Activated CD4-positive, alpha-beta T cell treated with anti-CD3 and anti-CD28 coated beads for 48 hours (primary cell): ENCODE measurements around the gene C2CD4A.
"Not testable (repeated sequence)": the region's sequence is repeated elsewhere in the genome, so short reads cannot be mapped to it uniquely, and the experiment has no call there.

Experiments
- DNase-seq: peaks from one replicate; pipeline ENCODE4 v3.0.0-alpha.2; 2020

C2CD4A gene, protein sequence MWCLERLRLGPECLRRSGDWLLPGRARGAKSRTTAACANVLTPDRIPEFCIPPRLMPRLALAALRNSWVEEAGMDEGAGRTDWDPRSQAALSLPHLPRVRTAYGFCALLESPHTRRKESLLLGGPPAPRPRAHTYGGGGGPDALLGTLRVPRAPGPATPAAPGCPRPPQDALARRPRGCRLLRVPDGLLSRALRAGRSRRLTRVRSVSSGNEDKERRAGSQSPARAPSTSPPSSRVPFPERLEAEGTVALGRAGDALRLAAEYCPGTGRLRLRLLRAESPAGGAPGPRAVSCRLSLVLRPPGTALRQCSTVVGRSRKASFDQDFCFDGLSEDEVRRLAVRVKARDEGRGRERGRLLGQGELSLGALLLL

DNA sequence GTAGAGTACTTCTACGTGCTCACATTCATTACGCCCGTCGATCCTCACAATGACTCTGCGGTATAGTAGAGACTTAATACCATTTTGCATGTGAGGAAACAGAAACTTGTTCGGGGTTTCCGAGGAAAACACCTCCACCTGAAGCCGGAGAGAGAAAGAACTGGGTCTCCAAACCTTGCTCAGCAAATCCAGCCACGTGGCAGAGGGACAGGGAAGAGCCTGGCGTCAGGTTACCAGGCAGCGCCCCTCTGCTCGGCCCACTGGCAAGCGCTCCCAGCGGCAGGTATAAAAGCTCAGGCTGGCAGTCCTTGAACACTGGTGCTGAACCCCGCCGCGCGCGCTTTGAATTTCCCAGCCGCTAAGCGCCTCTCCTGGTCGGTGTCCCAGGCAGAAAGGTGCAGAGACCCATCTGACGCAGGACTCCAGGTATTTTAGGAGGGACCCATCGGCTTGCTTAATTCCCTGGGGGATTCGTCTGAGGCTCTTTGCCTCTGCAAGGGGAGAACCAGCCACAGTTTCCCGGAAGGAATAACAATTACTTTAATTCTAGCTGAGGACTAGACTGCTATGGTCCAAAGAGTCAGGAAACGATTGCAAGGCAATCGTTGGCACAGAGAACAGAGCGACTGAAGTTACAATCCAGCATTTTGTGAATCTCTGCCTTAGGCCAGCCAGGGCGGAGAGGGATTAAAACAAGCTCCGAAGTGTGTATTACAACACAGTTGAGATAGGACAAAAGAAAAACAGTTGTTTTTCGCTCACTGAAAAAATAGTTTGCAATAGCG lies at the start of gene C2CD4A:
Gene C2CD4A, plus strand, starts transcription at position 315 of the 785 bp plus-strand sequence. CDS start 637 bp downstream, outside the sequence.
- DNase-seq, result peak; percentile 70

DNA sequence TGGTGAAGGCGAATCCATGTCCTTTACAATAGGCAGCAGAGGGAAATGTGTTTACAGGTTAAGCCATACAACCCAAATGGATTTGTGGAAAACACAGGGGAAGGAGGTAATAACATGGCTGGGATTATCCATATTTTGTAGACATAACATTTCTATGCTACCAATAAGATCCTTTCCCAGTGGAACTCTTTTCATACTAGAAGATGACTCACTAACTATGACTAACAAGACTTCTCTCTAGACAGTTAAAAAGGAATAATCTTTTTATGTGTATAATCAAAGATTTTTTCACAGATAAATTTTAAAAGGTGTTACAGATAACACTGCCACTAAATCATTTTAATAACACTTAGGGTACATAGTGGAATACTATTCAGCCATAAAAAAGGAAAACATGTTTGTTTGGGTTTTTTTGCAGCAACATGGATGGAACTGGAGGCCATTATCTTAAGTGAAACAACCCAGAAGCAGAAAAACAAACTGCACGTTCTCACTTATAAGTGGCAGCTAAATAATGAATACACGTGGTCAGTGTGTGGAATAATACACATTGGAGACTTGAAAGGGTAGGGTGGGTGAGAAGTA lies 46.1 kb upstream of the C2CD4A start:
- no peak for DNase-seq

DNA sequence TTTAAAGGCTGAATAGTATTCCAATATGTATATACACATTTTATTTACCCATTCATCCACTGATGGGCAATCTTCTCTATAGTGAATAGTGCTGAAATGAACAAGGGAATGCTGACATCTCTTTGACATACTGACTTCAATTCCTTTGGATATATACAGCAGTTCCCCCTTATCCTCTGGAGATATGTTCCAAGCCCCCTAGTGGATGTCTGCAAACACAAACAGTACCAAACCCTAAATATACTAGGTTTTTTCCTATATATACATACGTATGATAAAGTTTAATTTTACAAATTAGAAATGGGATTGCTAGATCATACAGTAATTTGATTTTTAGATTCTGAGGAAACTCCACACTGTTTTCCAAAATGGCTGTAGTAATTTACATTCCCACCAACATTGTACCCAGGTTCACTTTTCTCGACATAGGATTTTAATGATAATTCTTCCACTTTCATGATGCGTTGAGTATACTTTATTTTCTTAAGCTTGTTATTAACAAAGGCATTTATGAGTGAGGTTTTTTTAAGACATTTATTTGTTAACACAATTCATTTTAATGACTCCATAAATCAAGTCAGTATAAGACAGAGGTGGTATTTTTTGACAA lies 44.7 kb upstream of the C2CD4A start:
- no peak for DNase-seq

DNA sequence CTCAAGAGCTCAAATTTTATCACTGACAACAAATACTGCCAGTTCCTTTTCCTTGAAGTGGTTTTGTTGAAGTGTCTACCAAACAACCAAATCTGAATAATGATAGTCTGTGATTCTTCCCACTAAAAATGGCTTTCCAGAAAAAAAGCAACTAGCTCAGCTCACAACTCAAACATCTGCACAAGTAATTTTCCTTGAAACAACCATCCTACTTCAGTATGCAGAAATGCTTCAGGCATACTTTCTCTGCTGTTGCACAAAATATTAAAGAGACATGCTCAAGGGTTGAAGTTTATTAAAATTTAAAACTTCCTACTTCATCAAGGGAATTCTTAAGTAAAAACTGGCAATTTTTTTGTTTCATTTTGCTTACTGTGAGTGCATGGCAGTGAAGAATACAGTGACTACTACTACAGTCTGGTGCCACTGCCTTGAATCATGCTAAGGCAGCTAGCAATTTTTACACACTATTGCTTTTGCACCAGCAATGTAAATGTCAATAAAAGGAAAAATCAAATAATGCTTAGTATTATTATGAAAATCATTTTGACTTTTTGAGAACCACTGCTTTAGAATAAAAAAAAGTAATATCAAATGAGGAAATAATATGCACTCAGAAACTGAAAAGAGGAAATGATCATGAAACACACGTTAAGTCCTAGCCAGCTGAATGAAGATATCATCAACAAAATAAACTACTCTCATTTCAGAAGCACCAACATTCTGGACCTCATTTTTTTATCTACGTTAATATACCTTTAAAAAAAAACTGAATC lies 40.1 kb upstream of the C2CD4A start:
- no peak for DNase-seq

DNA sequence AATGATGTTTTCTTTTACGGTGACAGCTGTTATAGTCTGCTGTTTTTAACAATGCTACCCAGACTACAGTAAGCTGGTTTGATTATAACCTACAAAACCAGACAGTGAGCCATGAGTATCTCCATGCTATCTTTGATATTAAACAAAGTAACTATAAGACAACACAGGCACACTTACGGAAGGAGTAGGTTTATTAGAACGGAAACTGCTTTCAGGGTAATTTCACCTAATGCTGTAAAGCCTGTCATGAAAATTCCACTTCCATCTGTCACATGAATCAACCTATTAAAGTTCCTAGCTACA lies 39.6 kb upstream of the C2CD4A start:
- no peak for DNase-seq

DNA sequence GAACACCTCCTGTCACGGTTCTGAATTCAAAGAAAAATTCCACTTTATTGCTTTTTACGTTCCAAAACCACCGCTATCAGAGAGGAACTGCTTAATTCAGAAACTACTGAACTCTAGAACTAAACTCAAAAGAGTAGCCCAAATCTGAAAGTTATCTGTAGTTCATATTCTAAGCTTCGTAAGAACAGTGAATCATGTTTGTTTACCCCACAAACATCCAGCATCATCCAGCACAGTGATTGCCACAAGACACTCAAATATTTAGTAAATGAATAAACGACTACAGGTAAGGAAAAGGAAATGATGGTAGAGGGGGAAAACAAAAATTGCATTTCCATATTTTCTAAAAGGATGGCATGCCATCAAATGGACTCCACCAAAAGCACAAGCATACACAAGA lies 38.9 kb upstream of the C2CD4A start:
- no peak for DNase-seq

DNA sequence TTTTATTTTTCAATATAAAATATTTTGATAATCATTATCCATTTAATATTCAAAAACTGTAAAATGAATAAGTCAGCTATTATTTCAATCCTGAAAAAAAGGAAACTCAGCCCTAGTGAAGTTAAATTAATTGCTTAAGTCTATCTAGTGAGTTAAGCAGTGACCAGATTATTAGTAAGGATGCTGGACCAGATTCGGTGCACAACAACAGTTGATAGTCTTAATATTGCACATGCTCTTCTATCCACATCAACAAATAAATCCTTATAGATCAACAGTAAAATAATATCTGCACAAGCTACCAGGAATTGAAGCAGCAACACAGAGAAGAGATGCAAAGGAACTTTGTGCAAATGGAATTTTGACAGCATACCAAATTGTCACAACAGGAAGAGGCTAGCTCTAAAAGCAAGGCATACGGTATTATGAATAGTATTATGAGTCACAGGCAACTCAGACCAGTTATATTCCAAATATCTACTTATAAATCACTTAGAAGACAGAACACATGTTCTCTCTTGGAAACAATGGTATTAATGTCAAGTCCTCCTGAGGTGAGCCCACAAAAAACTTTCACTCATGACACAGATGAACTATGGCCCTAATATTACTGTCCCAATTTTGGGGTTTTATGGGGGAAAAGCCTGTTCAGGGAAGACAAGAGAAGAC lies 31.4 kb upstream of the C2CD4A start:
- DNase-seq, result no peak

DNA sequence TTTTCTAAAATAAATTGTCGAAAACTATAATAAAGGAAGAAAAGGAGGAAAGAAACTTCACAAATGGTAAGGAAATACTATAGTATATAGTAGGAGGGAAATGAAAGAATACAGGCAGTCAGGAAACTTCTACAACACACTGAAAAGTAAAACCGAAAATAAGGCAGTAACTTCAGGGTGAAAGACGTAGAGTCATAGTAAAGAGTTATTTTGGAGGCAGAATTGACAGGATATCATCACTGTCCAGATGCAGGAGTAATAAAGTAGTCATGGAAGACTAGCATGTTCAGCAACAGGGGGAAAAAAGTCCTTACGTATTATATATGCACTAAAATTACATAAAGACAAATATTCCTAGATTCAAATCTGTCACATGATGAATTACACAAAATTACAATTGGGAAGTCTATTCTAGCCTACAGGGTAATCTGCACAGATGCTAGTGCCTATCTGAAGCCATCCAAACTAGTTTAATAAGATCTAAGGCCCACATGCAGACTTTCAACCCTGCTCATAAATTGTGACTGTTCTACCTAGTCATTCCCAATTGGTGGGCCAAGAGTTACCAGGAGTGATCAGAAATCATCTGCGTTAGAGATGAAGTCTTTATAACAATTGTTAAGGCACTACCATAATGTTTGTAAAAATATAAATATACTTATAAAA lies 20.6 kb upstream of the C2CD4A start:
- no peak for DNase-seq

DNA sequence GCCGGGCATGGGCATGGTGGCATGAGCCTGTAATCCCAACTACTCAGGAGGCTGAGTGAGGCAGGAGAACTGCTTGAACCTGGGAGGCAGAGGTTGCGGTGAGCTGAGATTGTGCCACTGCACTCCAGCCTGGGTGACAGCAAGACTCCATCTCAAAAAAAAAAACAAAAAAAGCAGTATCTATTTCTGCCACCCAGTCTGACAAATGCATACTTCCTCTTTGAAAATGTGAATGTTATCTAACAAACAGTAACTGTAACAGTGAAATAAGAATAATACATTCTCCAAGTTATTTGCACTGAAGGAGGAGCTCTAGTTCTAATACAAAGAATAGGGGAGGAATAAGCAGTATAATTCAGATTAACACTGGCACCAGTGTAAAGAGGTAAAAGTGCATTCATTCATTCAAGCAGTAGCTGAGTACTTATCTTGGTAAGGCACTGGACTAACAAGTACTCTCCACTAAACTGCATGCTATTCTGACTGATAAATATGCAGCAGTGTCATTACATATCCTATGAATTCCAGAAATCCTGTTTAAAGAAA lies 19.4 kb upstream of the C2CD4A start:
- no peak for DNase-seq

DNA sequence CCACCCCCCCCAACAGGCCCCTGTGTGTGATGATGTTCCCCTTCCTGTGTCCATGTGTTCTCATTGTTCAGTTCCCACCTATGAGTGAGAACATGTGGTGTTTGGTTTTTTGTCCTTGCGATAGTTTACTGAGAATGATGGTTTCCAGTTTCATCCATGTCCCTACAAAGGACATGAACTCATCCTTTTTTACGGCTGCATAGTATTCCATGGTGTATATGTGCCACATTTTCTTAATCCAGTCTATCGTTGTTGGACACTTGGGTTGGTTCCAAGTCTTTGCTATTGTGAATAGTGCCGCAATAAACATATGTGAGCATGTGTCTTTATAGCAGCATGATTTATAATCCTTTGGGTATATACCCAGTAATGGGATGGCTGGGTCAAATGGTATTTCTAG lies 18.5 kb upstream of the C2CD4A start:
- not testable (repeated sequence) for DNase-seq

DNA sequence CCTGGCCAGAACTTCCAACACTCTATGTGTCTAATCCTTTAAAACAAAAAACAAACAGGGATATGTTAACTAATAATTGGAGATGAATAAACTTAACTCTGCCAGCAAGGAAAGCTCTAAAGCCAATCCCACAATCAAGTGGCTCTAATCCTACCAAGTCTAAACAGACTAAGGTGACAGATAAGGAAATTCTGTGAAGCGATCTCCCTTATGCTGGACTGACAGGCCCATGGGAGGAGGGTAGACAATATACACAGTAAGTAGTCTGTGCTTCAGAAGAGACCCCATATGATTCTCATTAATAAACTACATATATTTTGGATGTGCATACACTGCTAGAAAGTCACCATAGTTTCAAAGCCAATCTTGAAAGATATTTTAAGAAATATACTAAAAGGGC lies 16.7 kb upstream of the C2CD4A start:
- no peak for DNase-seq

DNA sequence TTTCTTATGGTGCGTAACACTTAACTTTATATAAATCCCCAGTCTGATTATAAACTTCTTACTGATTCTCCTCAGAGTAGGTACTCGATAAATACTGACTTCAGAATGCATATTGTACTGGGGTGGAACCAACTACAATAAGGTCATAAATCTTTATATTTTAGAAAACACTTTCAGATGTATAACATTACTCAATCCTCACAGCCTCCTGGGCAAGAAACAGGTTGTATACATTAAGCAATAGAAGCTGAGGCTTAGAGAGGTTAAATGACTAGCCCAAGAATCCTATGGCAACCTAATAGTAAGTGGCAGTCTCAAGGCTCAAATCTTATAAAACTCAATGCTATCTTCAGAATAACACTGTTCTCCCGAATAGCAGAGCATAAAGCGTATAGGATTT lies 15.6 kb upstream of the C2CD4A start:
- DNase-seq, result no peak

DNA sequence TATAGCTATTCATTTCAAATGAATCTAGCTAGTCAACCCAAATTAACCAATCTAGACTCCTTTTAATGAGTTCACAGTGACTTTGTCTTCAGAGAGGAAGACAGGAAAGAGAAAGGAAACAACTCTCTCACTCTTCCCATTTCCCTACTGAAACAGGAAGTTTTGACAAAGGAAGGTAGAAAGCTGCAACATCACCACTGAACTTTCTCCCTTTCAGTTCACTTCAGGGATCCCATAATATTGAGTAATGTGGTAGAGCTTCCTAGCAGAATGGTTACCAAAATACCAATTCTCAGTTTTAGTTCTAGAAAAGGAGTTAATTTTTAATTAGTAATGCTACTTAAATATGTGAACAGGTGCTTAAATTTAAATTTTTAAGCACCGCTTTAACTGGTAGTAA lies 14.1 kb upstream of the C2CD4A start:
- DNase-seq, result no peak

DNA sequence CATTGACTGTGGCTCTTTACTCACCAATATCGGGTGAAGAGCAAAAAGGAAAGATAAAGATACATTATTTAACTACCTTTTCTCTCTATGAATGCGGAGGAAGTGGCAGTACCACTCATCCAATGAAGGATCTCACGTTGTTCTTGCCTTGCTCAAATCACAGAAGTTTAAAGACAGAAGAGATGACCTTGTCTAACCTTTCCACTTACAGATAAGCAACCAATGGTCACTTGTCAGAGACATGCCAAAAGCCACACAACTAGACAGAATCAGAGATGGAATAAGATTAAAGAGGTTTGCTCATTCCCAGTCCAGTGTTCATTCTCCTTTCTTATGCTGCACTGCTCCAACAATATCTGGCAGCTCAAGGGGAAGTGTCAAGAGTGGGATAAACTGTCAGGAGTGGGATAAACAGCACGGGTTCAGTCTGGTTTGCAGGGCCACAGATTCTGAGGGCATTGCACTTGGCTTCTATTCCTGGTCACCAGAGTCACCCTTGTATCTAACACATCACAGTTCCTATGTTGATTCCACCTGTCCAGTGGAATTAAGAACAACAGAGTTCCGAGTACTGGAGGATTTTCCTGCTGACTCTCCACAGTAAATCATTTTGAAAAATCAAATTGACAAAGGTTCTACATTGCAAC lies 13.2 kb upstream of the C2CD4A start:
- no peak for DNase-seq

DNA sequence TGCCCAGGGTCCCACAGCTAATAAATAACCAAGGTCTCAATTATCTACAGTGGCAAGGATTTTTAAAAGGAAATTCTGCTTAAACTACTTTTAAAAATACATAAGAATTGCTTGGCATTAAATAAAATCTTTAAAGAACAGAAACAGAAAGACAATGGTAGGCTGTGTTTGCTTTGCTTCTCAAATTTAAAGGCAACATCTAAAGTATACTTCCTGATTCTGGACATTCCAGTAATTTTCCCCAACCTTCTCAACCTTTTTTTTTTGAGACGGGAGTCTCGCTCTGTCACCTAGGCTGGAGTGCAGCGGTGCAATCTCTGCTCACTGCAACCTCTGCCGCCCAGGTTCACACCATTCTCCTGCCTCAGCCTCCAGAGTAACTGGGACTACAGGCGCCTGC lies 11.8 kb upstream of the C2CD4A start:
- DNase-seq, result no peak

DNA sequence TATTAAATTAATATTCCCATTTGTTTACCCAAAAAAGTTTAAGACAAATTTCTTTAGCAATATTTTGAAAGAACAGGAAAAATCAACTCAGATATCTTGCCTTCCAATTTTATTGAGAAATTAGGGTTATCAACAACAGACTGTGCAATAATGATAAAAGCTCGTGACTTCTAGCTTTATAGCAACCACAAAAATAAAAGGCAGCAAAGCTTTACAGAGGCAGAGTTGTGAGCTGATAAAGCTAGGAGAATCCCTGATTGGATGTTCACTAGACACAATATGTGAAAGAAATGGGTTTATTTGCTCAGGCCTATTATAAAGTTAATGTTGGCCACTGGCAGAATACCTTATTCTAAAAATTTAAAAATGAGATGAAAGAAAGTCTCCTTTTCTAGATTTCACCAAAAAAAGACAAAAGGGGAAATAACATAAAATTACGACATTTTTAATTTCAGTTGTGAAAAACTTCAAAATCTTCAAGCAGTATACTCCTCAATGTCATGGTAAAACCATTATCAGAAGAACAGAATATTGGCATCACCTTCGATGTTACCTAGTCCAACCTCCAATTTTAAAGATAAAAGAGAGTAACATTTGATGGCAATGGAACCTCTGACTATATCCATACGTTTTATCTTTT lies 9.3 kb upstream of the C2CD4A start:
- DNase-seq, result no peak

DNA sequence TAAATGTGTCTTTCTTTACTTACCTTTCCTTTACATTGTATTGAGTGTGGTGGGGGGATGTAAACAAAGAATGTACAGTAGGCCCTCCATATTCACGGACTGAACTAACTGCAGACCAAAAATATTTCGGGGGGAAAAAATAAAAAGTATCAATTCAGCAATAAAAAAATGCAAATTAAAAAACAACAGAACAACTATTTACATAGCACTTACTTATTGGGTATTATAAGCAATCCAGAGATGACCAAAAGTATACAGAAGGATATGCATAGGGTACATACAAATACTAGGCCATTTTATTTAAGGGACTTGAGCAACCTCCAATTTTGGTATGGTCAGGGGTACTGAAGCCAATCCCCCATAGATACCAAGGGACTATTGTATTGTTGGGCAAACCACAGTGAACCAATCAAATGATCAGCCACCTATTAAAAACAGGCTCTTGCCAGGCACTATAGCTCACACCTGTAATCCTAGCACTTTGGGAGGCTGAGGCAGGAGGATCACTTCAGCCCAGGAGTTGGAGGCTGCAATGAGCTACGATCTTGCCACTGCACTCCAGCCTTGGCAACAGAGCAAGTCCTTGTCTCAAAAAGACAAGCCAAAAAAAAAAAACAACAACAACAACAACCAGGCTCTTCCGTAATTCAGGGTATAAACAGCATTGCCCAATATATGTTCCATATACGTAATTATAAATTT lies 8.3 kb upstream of the C2CD4A start:
- DNase-seq, result no peak

DNA sequence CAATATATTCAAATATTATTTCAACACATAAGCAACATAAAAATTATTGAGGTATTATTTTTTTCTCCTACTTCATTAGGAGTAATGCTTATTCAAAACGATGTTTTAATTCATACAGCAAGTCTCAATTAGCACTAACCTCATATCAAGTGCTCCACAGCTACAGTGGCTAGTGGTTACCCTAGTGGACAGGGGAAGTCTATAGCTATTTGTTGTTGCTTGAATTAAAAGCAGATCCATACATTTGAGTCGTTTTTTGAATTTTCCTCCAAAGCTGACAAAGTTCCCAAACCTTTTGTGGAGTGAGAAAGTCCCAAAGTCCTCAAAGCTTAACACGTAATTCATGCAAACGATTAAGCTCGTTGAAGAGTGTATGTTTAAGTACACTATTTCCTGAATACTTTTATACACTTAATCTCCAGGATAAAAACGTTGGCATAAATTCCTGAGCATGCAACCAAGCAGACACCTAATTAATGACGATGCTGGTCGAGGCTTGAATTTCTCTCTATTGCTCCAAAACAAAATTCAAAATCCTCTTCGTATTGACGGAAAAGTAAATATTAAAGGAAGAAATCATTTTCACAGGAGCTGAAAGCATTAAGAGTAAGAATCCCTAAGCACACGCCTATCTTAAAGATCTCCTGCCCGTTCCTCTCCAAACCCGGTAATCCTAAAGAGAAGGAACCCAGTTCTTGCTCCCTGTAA lies 7.5 kb upstream of the C2CD4A start:
- DNase-seq, result no peak

DNA sequence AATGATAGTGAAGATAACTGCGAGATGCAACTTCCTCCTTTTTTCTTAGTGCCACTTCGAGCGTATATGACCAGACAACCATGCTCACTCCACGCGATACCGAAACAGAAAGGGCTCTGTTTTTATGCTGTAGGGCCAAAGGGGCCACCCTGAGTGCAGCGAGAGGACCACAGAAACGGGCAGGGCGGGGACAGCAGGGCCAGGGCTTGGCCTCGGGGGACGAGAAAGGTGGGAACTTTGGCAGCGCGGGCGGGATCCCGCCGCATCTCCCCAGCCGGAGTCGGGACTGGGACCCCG lies 7.0 kb upstream of the C2CD4A start:
- peak; percentile 71 for DNase-seq
